Nucleus accumbens (tissue), 56 donors: ENCODE results near the gene PLVAP.

Source experiments
- DNase-seq, 56 donors: peaks; one replicate each; lab custom pipeline; 2025; lab: John Stamatoyannopoulos, UW

The PLVAP gene

GRCh38 chr19:17376935-17377600 is at the start of gene PLVAP:
TSS of gene PLVAP (minus strand) at chr19:17377342. CDS start at chr19:17377288, 54 bp downstream.
- no peak for DNase-seq

DNA sequence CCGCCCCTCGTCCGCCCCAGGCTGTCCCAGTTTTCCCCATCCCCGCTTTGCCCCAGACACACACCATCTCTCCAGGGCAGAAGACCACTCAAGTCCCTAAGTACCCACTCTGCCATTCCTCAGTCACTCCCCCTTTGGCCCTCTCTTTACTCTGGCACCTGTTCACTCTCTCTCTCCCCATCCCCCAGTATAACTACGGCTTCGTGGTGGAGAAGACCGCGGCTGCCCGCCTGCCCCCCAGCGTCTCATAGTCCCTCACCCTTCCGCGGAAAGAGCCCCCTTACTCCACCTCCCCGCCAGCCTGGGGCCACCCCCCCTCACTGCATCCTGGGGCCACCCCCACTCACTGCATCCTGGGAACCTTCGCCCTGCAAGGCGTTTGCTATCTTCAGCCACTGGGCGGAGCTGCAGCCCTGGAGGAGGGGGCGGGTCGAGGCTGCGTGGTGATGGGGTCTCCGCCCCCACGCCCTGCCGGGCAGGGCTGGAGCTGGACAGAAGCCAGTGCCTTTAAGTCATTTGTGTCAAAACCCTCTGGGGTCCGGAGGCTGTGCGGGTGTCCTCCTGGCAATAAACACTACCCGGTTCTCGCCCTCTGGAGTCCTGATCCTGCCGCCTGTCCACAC is 47.7 kb upstream of the PLVAP start:
- peak in 23 of 56 donors; percentile 2 to 57 (median 16) for DNase-seq

GRCh38 chr19:17423429-17424208 is 46.5 kb upstream of the PLVAP start:
- DNase-seq: no peak

- no peak for DNase-seq
Measured at GRCh38 chr19:17421942-17422341, 44.8 kb upstream of the PLVAP start.

DNA sequence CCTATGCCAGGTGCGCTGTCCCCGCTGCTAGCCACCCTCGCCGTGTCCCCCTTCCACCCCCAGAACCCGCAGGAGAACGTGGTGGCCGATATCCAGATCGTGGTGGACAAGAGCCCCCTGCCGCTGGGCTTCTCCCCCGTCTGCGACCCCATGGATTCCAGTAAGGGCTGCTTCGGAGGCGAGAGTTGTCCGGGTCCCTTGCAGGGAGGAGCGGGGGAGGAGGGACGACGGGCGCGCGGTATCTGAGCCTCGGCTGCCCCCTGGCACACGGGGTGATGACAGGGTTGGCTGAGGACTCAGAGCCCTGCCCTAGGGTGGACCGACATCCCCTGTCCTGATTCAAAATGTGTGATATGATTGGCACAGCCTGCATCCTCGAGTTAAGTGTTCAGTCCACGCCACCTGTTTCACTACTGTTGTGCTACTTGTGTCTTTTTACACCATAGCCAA is 43.4 kb upstream of the PLVAP start:
- peak in 8 of 56 donors; percentile 1 to 41 (median 21) for DNase-seq

DNA sequence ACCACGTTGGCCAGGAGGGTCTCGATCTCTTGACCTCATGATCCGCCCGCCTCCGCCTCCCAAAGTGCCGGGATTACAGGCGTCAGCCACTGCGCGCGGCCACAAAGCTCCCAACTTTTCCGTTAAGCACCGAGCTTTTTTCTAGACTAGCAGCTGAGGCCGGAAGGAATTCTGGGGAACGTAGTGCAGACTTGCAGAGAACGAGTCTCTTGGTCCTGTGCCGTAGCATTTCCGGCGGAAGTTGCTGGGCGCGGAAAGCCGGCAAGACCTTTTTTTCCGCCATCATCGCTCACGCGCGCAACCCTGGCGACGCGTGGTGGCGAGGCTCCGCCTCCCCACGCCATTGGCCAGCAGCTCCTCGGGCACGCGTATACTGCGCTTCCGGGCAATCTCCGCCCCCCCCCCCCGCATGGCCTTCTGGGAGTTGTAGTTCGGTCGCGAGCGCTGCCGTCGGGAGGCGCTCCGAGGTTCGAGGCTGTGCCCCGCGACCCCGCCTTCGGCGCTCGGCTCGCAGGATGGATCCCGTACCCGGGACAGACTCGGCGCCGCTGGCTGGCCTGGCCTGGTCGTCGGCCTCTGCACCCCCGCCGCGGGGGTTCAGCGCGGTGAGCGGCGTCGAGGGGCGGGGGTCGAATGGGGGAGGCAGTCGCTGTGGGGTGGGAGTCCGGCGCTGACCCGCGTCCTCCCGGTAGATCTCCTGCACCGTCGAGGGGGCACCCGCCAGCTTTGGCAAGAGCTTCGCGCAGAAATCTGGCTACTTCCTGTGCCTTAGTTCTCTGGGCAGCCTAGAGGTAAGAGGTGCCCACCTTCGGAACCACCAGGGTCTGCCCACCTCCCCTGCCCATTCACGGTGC is 42.7 kb upstream of the PLVAP start, which contains the start of gene MVB12A:
MVB12A (plus strand) TSS at position 427 of the 854 bp plus-strand sequence; CDS start at position 516, 89 bp downstream.
- peak; percentile 81 to 99 (median 96) for DNase-seq

DNA sequence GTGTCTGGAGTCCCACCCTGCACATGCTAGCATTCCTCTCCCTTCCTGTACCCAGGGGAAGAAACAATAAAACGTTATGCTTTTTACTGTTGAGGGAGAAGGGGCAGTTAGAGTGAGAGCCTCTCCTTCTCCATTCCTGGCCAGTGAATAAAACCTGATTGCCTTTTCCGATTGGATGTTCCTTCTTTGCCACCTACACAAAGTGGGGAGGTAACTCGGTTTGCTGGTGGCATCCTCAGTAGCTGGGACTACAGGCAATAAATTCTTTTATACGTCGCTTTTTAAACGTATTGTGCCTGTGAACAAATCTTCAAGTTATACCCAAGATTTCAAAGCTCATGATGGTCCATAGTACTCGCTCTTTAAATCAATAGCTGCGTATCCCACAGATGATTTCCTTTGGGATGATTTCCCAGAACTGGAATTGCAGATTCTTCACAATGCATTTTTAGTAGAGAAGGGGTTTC is 42.0 kb upstream of the PLVAP start:
- no peak for DNase-seq

GRCh38 chr19:17418710-17419109 is 41.6 kb upstream of the PLVAP start:
- no peak for DNase-seq

DNA sequence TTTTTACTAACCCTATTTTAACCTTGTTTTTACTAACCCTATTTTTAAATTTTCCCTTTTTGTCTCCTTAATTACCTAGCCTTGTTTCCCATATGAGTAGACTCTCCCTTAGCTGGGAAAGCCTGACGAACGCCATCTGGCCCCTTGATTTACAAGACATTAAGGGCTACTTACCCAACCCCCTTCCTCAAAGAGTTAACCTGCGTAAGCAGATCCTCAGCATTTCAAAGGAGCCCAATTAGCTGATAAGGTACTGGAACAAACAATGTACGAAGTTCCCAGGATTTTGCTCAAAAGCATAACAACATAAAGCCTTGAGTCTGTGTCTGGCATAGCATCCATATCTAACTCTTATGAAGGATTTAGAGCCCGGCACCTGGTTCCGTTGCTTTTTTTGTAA is 38.0 kb upstream of the PLVAP start:
- DNase-seq: no peak

- DNase-seq: no peak
Measured at GRCh38 chr19:17414097-17414496, 37.0 kb upstream of the PLVAP start.

GRCh38 chr19:17411801-17412200 is 34.7 kb upstream of the PLVAP start:
- DNase-seq: no peak

GRCh38 chr19:17409990-17410389 is 32.8 kb upstream of the PLVAP start:
- DNase-seq: no peak

- no peak for DNase-seq
Measured at GRCh38 chr19:17406887-17407196, 29.7 kb upstream of the PLVAP start.

GRCh38 chr19:17406046-17406886 is 29.1 kb upstream of the PLVAP start:
- peak in 5 of 56 donors; percentile 3 to 24 (median 5) for DNase-seq

- peak in 24 of 56 donors; percentile 1 to 59 (median 18) for DNase-seq
Measured at GRCh38 chr19:17405250-17406045, 28.3 kb upstream of the PLVAP start, which contains the start of gene BST2. TSS of gene BST2 (minus strand) at chr19:17405630. CDS start at chr19:17405575, 55 bp downstream.

- no peak for DNase-seq
Measured at GRCh38 chr19:17404621-17405249, 27.6 kb upstream of the PLVAP start.

GRCh38 chr19:17404015-17404414 is 26.9 kb upstream of the PLVAP start:
- no peak for DNase-seq
